HG03342 (cell line): ENCODE results near the gene SAMD4A.

Source experiments
- ATAC-seq: cut with Tn5 transposase; IDR thresholded peaks from one replicate; pipeline ENCODE4 v1.9.1; 2021; ENCODE audit warnings: mild to moderate bottlenecking, moderate library complexity; ENCODE audit not compliant: unreplicated experiment

Gene SAMD4A

DNA sequence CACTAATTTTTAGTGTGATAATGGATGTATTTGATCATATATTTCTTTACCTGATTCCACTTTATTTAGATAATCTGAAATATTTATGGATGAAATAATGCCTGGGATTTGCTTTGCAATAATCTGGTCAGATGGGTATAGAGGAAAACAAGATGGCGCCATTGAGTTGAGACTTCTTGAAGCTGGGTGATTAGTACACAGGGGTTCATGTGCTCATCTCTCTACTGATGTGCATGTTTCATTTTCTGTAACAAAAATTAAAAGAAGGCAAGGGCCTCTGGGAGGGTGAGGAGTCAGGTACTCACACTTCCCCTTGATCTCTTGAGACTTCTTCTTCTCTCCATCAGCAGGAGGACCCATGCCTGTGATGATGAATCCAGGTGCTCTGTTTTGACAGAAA lies 273.9 kb downstream of the SAMD4A start:
- no peak for ATAC-seq
